OCI-LY7 (cell line): ENCODE results near the gene SYDE1. TPM values are rescaled to one million over a fixed set of nuclear protein-coding genes. Genes with fewer than 3 reads are reported as not detected.

Experiments used
- BruUV-seq: library from RNA; stranded (reverse); fragments of 400-500 nt; replicated peaks from 2 replicates; lab custom pipeline; 2021; lab: Mats Ljungman, UMichigan
- CTCF ChIA-PET: fragments of 300-600 bp; sonication (Branson Sonifier 250); formaldehyde crosslinking; loops from one replicate; lab custom pipeline; 2022; ENCODE audit warnings: antibody characterized with exemption; ENCODE audit not compliant: unreplicated experiment; lab: Charles Lee
- POLR2A ChIA-PET: fragments of 300-600 bp; sonication (Branson Sonifier 250); formaldehyde crosslinking; loops from one replicate; lab custom pipeline; 2022; ENCODE audit warnings: antibody characterized with exemption; lab: Charles Lee
- DNase-seq: peaks from one replicate; pipeline ENCODE4 v3.0.0-alpha.2; 2015; ENCODE audit warnings: low spot score
- H2AFZ ChIP-seq: fragments of 200-600 bp; sonication (generic), shearing (Covaris generic); 2 replicates; pipeline ENCODE4 v1.6.1; 2014; ENCODE audit warnings: mild to moderate bottlenecking, antibody characterized with exemption, low read length, moderate library complexity
- H3K27ac ChIP-seq: fragments of 200-600 bp; sonication (generic); 2 replicates; pipeline ENCODE4 v1.5.1; 2014; ENCODE audit warnings: mixed run types, low read depth, mild to moderate bottlenecking, moderate library complexity, low read length, inconsistent platforms; ENCODE audit not compliant: poor library complexity, severe bottlenecking
- H3K36me3 ChIP-seq: fragments of 200-600 bp; sonication (generic); 2 replicates; pipeline ENCODE4 v1.6.1; 2014; ENCODE audit warnings: mild to moderate bottlenecking, antibody characterized with exemption, low read length, moderate library complexity, mixed read lengths; ENCODE audit not compliant: insufficient read depth
- H3K4me1 ChIP-seq: fragments of 200-600 bp; sonication (generic); 2 replicates; pipeline ENCODE4 v1.5.1; 2014; ENCODE audit warnings: mild to moderate bottlenecking, low read length; ENCODE audit not compliant: insufficient read depth, poor library complexity, severe bottlenecking
- H3K4me2 ChIP-seq: fragments of 200-600 bp; sonication (generic); 2 replicates; pipeline ENCODE4 v1.6.1; 2014; ENCODE audit warnings: mild to moderate bottlenecking, low read length
- H3K4me3 ChIP-seq: fragments of 200-600 bp; sonication (generic); 2 replicates; pipeline ENCODE4 v1.5.1; 2014; ENCODE audit warnings: mild to moderate bottlenecking, low read depth, low read length; ENCODE audit not compliant: poor library complexity, severe bottlenecking
- H3K79me2 ChIP-seq: fragments of 200-600 bp; sonication (generic); 2 replicates; pipeline ENCODE4 v1.6.1; 2016; ENCODE audit warnings: low read depth, mild to moderate bottlenecking, low read length, moderate library complexity, mixed read lengths; ENCODE audit not compliant: insufficient read depth
- H3K9me2 ChIP-seq: fragments of 200-600 bp; sonication (generic); 2 replicates; pipeline ENCODE4 v1.6.1; 2016; ENCODE audit warnings: mild to moderate bottlenecking, low read length, mixed read lengths; ENCODE audit not compliant: insufficient read depth
- H3K9me3 ChIP-seq: fragments of 200-600 bp; sonication (generic); 2 replicates; pipeline ENCODE4 v1.6.1; 2014; ENCODE audit warnings: mild to moderate bottlenecking, mixed run types, low read length, mixed read lengths
- H4K20me1 ChIP-seq: fragments of 200-600 bp; sonication (generic); 2 replicates; pipeline ENCODE4 v1.6.1; 2014; ENCODE audit warnings: mild to moderate bottlenecking, antibody characterized with exemption, low read length, moderate library complexity, mixed read lengths; ENCODE audit not compliant: insufficient read depth
- CTCF ChIP-seq: fragments of 200-600 bp; sonication (generic); conservative IDR thresholded peaks from 2 replicates; pipeline ENCODE4 v1.5.1; 2014; ENCODE audit warnings: mild to moderate bottlenecking, antibody characterized with exemption, low read length, moderate library complexity, mixed read lengths
- EZH2phosphoT487 ChIP-seq: fragments of 200-600 bp; sonication (generic); IDR thresholded peaks from 2 replicates; pipeline ENCODE4 v1.6.1; 2018; ENCODE audit warnings: low read depth, borderline replicate concordance, mild to moderate bottlenecking, mixed run types, antibody characterized with exemption, low read length, moderate library complexity, mixed read lengths
- intact Hi-C: fragments of 100-400 bp; cut with micrococcal nuclease; formaldehyde crosslinking; loops from one replicate; pipeline ENCODE4 v1.10.0; 2022; ENCODE audit not compliant: unreplicated experiment
- total RNA-seq, 2 experiments: library from RNA; depleted of rRNA in 1 of 2; stranded (reverse); fragments of >200 nt in 1 of 2; shearing (Covaris generic) in 1 of 2; gene quantifications; 2 replicates each; pipeline ENCODE4 v1.2.3, GENCODE V29; 2014 to 2022

Gene SYDE1
- total RNA-seq, 2 experiments from 2014 or later = not detected

- intact Hi-C loops = no loop called here
- Histone ChIP-seq H3K79me2 (no peaks in the 10 kb centered on the region), H3K9me2 (no peaks in the 10 kb centered on the region), H4K20me1 (no peaks in the 10 kb centered on the region), H3K36me3 (no peaks in the 10 kb centered on the region), H2AFZ (no peak overlapping the region), H3K27ac (no peak overlapping the region), H3K4me3 (no peak overlapping the region), H3K4me1 (no peaks in the 10 kb centered on the region), H3K4me2 (no peak overlapping the region), H3K9me3 (no peaks in the 10 kb centered on the region)
- no TSS peak for BruUV-seq
- no peak for TF ChIP-seq EZH2phosphoT487
- CTCF ChIA-PET = no interaction called here
- POLR2A ChIA-PET = no interaction called here
- no peak for DNase-seq
Measured at GRCh38 chr19:15098460-15098859, 8.7 kb upstream of the SYDE1 start.

GRCh38 chr19:15099017-15099582, 8.1 kb upstream of the SYDE1 start:
- no peaks in the 10 kb centered on the region for H4K20me1 ChIP-seq
- TF ChIP-seq EZH2phosphoT487 (no peak), CTCF (no peak)

GRCh38 chr19:15101479-15102082, 5.6 kb upstream of the SYDE1 start:
- Histone ChIP-seq H3K4me3 (no peak overlapping the region), H2AFZ (no peak overlapping the region), H3K4me1 (no peaks in the 10 kb centered on the region), H3K79me2 (no peaks in the 10 kb centered on the region), H3K36me3 (no peaks in the 10 kb centered on the region), H3K9me2 (no peaks in the 10 kb centered on the region), H4K20me1 (no peaks in the 10 kb centered on the region), H3K4me2 (no peak overlapping the region), H3K9me3 (no peaks in the 10 kb centered on the region), H3K27ac (no peak overlapping the region)
- TF ChIP-seq CTCF (peak; percentile 81), EZH2phosphoT487 (no peak)
- intact Hi-C loops = no loop called here
- ChIA-PET POLR2A (no interaction called here), CTCF (interaction anchor here (0.6 to 1.1 kb wide), 3 partner anchors 9 to 48 kb away, joined by 3 to 5 read pairs (median 3); no protein-coding TSS in a partner anchor)
- BruUV-seq = no TSS peak
- peak; percentile 44 for DNase-seq

More at GRCh38 chr19:15099017-15099582, 8.1 kb upstream of the SYDE1 start:
- H3K9me2 ChIP-seq = no peaks in the 10 kb centered on the region
- H3K27ac ChIP-seq = no peak overlapping the region
- H3K4me2 ChIP-seq = no peak overlapping the region
- H3K4me3 ChIP-seq = no peak overlapping the region
- no peaks in the 10 kb centered on the region for H3K9me3 ChIP-seq
- H3K4me1 ChIP-seq = no peaks in the 10 kb centered on the region
- no peak overlapping the region for H2AFZ ChIP-seq
- no peaks in the 10 kb centered on the region for H3K79me2 ChIP-seq
- ChIA-PET CTCF (no interaction called here), POLR2A (interaction anchor here (0.5 kb wide), 1 partner anchor 1998 kb away, joined by 4 read pairs; no protein-coding TSS in a partner anchor)
- DNase-seq = no peak
- H3K36me3 ChIP-seq = no peaks in the 10 kb centered on the region
- intact Hi-C loops = no loop called here
- no TSS peak for BruUV-seq
